ENCODE measurements around the gene SNX13. TPM values are rescaled to one million over a fixed set of nuclear protein-coding genes. Genes with fewer than 3 reads are reported as not detected.

SNX13 gene
- total RNA-seq, 1 experiment from 2014 or later, result 29.0 TPM

DNA sequence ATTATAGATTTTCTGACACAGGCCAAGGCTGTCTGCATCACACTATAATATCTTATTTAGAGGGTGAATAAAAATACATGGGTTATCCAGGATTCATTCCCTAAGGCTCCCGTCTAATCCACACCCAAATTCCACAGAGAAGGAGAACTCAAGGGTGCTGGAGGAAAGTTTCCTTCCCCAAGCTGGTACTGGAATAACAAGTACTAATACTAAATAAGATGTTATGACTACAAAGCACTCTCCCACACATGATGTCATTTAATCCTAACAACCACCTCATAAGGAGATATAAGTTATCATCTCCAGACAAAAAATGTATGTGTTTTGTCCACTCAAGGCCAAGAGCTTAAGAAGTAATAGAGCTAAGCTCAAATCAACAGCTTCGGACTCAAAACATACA is 53.0 kb downstream of the SNX13 start:
- Histone ChIP-seq H3K23me2 (ENCODE audit: insufficient read length, low read depth, low read length, poor library complexity, severe bottlenecking) (no peaks in the 10 kb centered on the region), H3K4me2 (ENCODE audit: insufficient read depth, insufficient read length, low read length) (no peak overlapping the region), H2BK15ac (ENCODE audit: low read depth, low read length) (no peak overlapping the region), H2BK12ac (ENCODE audit: insufficient read length, low read depth, low read length) (no peak overlapping the region), H3K14ac (ENCODE audit: insufficient read depth, low read length) (no peak overlapping the region), H3K4me1 (ENCODE audit: insufficient read depth, low read length) (no peaks in the 10 kb centered on the region), H3K9me3 (ENCODE audit: control insufficient read depth, low read depth, low read length) (no peaks in the 10 kb centered on the region), H3K4ac (ENCODE audit: low read depth, low read length) (no peak overlapping the region), H3K27me3 (ENCODE audit: insufficient read depth, low read length) (no peaks in the 10 kb centered on the region), H4K8ac (replicated peaks; ENCODE audit: insufficient read length, low read depth, low read length) (no peak overlapping the region), H3K56ac (ENCODE audit: insufficient read length, low read depth, low read length) (no peak overlapping the region), H2BK20ac (ENCODE audit: low read depth, low read length, poor library complexity, severe bottlenecking) (no peak overlapping the region), H2BK120ac (ENCODE audit: low read depth, low read length, poor library complexity, severe bottlenecking) (no peak overlapping the region), H2AK5ac (ENCODE audit: insufficient read length, low read length) (no peak overlapping the region), H3K23ac (ENCODE audit: insufficient read length, low read depth, low read length) (no peak overlapping the region), H3K79me1 (ENCODE audit: insufficient read depth, low read depth, low read length, poor library complexity, severe bottlenecking) (no peaks in the 10 kb centered on the region), H4K5ac (ENCODE audit: insufficient read length, low read depth, low read length) (no peak overlapping the region), H2BK5ac (ENCODE audit: insufficient read length, low read length) (no peak overlapping the region), H4K91ac (ENCODE audit: insufficient read length, low read depth, low read length) (no peak overlapping the region), H3K18ac (ENCODE audit: insufficient read length, low read depth, low read length) (no peak overlapping the region), H3K9ac (ENCODE audit: extremely low read depth, insufficient read length, low read length) (no peak overlapping the region), H4K20me1 (ENCODE audit: control insufficient read depth, insufficient read depth, insufficient read length) (no peaks in the 10 kb centered on the region), H2AFZ (ENCODE audit: low read length) (no peak overlapping the region), H3T11ph (ENCODE audit: low read length) (no peak overlapping the region), H3K79me2 (ENCODE audit: insufficient read depth, low read length) (no peaks in the 10 kb centered on the region), H3K27ac (ENCODE audit: insufficient read length, low read depth, low read length) (no peak overlapping the region)
- no CpG with 5 or more reads among the region's 2 CpGs for WGBS (ENCODE audit: extremely low coverage, insufficient read length, low lambda C conversion rate)
- H3K27me3 Mint-ChIP-seq (ENCODE audit: low read depth), result no peaks in the 10 kb centered on the region
- no peak overlapping the region for H3K4me3 Mint-ChIP-seq
- H3K9me3 Mint-ChIP-seq, result no peaks in the 10 kb centered on the region
- DNase-seq, result no peak
- peaks cover 13 to 14% of the 10 kb centered on the region in 2 experiments for H3K4me1 Mint-ChIP-seq
- no peak for TF ChIP-seq CTCF (conservative IDR thresholded peaks at IDR 0.05)
- H3K27ac Mint-ChIP-seq, result peak overlapping the region in 1 of 3 experiments; percentile 16; a peak in 1 of 7 replicates
- H3K36me3 Mint-ChIP-seq (ENCODE audit: insufficient read depth in 1 of 3, low read depth in 3 of 3), result peaks cover 5 to 19% (median 7%) of the 10 kb centered on the region in 3 experiments; a peak in 4 of 7 replicates
